Common myeloid progenitor, CD34-positive (primary cell): ENCODE results near the gene MSI2.

Experiments
- CTCF ChIA-PET: fragments of 350-600 bp; sonication (Branson Sonifier 250); formaldehyde crosslinking; loops from one replicate; lab custom pipeline; 2021; ENCODE audit warnings: antibody characterized with exemption; lab: Charles Lee
- POLR2A ChIA-PET: fragments of 350-600 bp; sonication (Branson Sonifier 250); formaldehyde crosslinking; loops from one replicate; lab custom pipeline; 2021; ENCODE audit warnings: antibody characterized with exemption; lab: Charles Lee
- DNase-seq, 3 donors: peaks; one replicate each; pipeline versions ENCODE4 v3.0.0 to v3.0.0-alpha.2; 2013
- H3K27ac ChIP-seq, 2 experiments: 1 replicate in 1 of 2; 2 replicates in 1 of 2; pipeline ENCODE4 v1.7.0; 2013; ENCODE audit warnings: inconsistent platforms in 2 of 2, low read length in 2 of 2, mild to moderate bottlenecking in 2 of 2, low read depth in 1 of 2, moderate library complexity in 1 of 2; ENCODE audit not compliant: severe bottlenecking in 2 of 2, insufficient read depth in 1 of 2, poor library complexity in 1 of 2
- H3K27me3 ChIP-seq, 5 experiments: replicated peaks in 2 of 5; 1 replicate in 3 of 5; 2 replicates in 2 of 5; pipeline versions ENCODE4 v1.6.1 to v1.7.0; 2013; ENCODE audit warnings: low read length in 4 of 5, mild to moderate bottlenecking in 2 of 5, moderate library complexity in 2 of 5, inconsistent platforms in 1 of 5; ENCODE audit not compliant: insufficient read depth in 5 of 5, control insufficient read depth in 4 of 5
- H3K36me3 ChIP-seq, 4 experiments: 1 replicate in 2 of 4; 2 replicates in 2 of 4; pipeline versions ENCODE4 v1.6.1 to v1.7.0; 2013; ENCODE audit warnings: low read length in 3 of 4, control low read depth in 1 of 4, mild to moderate bottlenecking in 1 of 4; ENCODE audit not compliant: control insufficient read depth in 4 of 4, insufficient read depth in 4 of 4
- H3K4me1 ChIP-seq, 4 experiments: 1 replicate in 3 of 4; 2 replicates in 1 of 4; pipeline versions ENCODE4 v1.6.1 to v1.7.1; 2013; ENCODE audit warnings: low read length in 3 of 4, mild to moderate bottlenecking in 3 of 4, control low read depth in 1 of 4, inconsistent platforms in 1 of 4, moderate library complexity in 1 of 4; ENCODE audit not compliant: control insufficient read depth in 4 of 4, insufficient read depth in 4 of 4; ENCODE audit errors: control extremely low read depth in 1 of 4
- H3K4me3 ChIP-seq, 7 experiments: 1 replicate in 4 of 7; 2 replicates in 3 of 7; pipeline versions ENCODE4 v1.5.1 to v1.7.0; 2013; ENCODE audit warnings: mild to moderate bottlenecking in 7 of 7, low read length in 6 of 7, moderate library complexity in 6 of 7, inconsistent platforms in 2 of 7, low read depth in 2 of 7, control low read depth in 1 of 7; ENCODE audit not compliant: insufficient read depth in 4 of 7, control insufficient read depth in 1 of 7; ENCODE audit errors: extremely low read depth in 1 of 7
- H3K9me3 ChIP-seq, 5 experiments: 1 replicate in 4 of 5; 2 replicates in 1 of 5; pipeline versions ENCODE4 v1.6.1 to v1.7.1; 2013; ENCODE audit warnings: low read length in 4 of 5, mild to moderate bottlenecking in 2 of 5, inconsistent platforms in 1 of 5, low read depth in 1 of 5, moderate library complexity in 1 of 5; ENCODE audit not compliant: control insufficient read depth in 4 of 5, insufficient read depth in 2 of 5; ENCODE audit errors: control extremely low read depth in 1 of 5
- WGBS: methylation state at CpG from one replicate; pipeline ENCODE4 v1.1.5; 2013; ENCODE audit not compliant: insufficient coverage; 5-methylcytosine and 5-hydroxymethylcytosine counted together

Gene MSI2

DNA sequence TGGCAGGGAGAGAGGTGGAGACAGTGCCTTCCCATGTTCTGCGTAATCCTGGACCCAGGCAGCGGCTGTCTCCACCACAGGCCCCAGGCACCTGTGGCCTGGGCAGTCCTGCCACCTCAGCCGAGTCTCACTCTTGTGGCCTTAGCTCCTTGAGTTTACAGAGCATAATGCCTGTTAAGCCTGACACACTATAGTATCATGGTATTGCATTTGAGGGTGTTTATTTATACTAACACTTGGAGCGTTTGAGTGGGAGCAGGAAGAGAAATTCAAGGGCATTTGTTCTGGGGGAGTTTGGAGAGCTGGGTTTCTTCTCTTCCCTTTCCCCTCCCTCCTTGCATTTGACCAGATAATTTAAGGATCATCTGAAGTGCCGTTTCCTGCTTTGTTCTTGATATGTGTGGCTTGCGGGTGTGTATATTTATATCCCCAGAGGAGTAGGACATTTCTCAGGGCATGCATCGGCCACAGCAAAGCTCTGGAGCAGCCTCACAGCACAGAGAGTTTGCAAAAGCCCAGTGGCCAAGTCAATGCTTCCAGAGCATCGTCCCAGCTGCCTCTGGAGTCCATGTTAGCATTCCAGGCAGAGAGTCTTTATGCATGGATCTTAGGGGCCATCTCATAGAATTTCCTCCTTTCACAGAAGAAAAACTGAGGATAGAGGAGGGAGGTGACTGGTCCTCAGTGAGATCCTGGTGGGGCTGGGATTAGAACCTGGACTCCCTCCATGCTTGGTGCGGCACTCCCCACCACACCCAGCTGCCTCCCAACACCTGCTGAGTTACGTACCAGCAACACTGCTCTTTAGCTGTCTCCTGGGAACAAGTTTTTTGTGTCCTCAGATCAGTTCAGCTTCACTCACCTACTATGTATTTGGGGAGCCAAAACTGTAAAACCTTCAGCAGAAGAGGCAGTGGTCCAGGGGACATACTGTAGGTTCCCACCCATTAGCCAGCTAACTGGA, 266.0 kb downstream of the MSI2 start:
- H3K9me3 ChIP-seq: no peaks in the 10 kb centered on the region
- ChIA-PET POLR2A (no interaction called here), CTCF (interaction anchor here (0.7 to 2.2 kb wide), 6 partner anchors 9 to 117 kb away, joined by 3 to 8 read pairs (median 4); no protein-coding TSS in a partner anchor)
- no peak for DNase-seq
- H3K4me1 ChIP-seq: peaks cover 2 to 56% (median 28%) of the 10 kb centered on the region in 4 experiments
- H3K4me3 ChIP-seq: no peak overlapping the region
- H3K27ac ChIP-seq: peak overlapping the region in 1 of 2 experiments; percentile 52
- peaks cover 2 to 65% (median 23%) of the 10 kb centered on the region in 4 experiments for H3K36me3 ChIP-seq
- H3K27me3 ChIP-seq: no peaks in the 10 kb centered on the region
- 84% methylated on average over 7 of the region's 10 CpGs for WGBS

DNA sequence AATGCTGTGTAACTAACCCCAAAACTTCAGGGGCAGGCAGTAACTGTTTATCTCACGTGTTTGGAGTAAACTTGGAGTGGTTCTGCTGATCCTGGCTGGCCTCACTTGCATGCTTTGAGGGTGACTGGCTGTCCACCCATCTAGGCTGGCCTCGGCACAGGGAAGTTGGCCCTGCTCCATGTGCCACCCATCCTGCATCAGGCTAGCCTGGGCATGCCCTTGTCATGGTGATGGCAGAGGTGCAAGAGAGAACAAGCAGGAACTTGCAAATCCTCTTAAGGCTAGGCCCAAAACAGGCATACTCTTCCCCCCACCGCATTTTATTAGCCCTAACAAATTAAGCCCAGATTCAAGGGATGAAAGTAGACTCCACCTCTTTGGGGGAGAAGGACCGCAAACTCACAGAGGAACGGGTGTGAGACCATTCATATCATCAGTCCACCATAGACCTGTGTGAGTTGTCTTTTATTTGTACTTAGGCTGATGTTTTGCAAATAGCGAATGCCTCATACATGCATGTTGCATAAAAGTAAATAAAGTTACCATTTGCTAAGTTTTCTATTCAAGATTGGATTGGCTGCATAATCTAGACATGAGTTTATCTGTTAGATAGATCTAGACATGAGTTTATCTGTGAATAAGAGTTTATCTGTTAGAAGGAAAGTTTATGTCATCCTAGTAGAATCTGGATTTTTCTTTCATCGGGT, 267.8 kb downstream of the MSI2 start:
- ChIA-PET POLR2A (no interaction called here), CTCF (interaction anchor here (1.6 kb wide), 1 partner anchor 21 kb away, joined by 5 read pairs; no protein-coding TSS in a partner anchor)
- H3K27me3 ChIP-seq: no peaks in the 10 kb centered on the region
- peaks cover 4 to 50% (median 13%) of the 10 kb centered on the region in 4 experiments for H3K36me3 ChIP-seq
- H3K9me3 ChIP-seq: no peaks in the 10 kb centered on the region
- H3K27ac ChIP-seq: peak overlapping the region in 1 of 2 experiments; percentile 43
- WGBS: 81% methylated on average over 4 of the region's 7 CpGs
- H3K4me1 ChIP-seq: peaks cover 2 to 64% (median 32%) of the 10 kb centered on the region in 4 experiments
- H3K4me3 ChIP-seq: no peak overlapping the region
- no peak for DNase-seq

DNA sequence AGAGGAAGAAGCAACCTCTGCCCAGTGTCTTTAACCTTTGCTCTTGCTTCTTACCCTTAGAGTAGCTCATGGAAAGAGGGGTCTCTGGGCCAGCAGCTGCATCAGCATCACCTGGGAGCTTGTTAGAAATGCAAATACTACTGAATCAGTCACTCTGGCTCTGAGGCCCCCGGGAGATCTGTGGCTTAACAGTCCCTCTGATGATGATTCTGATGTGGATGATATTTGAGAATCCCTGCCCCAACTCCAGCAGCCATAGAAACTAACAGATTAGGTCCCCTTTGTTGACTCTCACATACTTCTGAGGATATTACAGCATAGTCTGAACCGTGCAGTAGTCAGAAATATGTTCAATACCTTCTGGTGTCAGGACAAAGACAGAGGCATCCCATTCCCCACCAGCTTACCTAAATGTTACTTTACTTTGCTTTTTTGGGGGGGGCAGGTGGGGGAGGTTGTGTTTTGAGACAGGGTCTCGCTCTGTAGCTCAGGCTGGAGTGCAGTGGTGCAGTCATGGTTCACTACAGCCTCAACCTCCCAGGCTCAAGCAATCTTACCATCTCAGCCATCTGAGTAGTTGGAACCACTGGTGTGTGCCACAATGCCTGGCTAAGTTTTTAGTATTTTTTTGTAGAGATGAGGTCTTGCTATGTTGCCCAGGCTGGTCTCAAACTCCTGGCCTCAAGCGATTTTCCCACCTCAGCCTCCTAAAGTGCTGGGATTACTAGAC, 268.7 kb downstream of the MSI2 start:
- no peak for DNase-seq
- no peaks in the 10 kb centered on the region for H3K9me3 ChIP-seq
- 100% methylated on average over 2 of the region's 4 CpGs for WGBS
- H3K4me3 ChIP-seq: no peak overlapping the region
- ChIA-PET CTCF (no interaction called here), POLR2A (no interaction called here)
- no peak overlapping the region for H3K27ac ChIP-seq
- no peaks in the 10 kb centered on the region for H3K27me3 ChIP-seq
- H3K4me1 ChIP-seq: peaks cover 2 to 71% (median 39%) of the 10 kb centered on the region in 4 experiments
- peaks cover 4 to 48% (median 14%) of the 10 kb centered on the region in 4 experiments for H3K36me3 ChIP-seq

DNA sequence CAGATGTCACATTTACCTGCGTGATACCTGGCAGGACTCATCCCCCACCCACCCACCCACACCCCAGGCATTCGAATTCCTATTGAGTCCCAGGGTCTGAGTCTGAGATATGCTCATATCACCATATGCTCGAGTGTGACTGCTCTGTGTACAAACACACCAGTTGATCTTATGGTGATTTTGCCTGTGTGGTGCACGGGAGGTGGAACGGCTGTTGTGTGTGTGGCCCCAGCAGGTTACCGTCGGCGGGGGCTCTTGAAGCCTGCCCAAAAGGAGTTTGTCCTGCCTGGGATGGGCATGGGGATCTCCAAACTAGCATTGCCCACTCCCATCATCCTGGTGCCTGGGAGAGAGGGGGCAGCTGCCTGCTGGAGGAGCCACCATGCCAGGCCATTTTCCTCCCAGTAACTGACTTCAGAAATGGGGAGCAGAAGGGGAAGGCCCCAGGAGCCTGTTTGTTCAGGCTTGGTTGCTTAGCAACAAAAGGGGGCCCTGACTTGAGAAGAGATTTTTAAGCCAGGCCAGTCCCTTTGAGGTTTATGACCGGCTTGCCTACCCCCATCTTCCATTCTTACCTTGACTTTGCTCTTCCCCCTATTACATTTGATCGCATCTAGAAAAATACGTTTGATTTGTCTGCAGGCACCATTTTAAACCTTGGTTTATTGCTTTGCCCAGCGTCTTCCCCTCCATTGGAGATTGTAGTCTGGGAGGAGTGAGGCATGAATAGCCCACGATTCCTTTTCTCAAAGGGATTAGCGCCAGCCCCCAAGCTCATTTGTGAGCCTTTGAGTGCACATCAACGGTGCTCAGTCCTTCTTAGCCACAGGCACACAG, 271.1 kb downstream of the MSI2 start:
- Histone ChIP-seq H3K4me3 (no peak overlapping the region), H3K36me3 (peaks cover 4 to 58% (median 21%) of the 10 kb centered on the region in 4 experiments), H3K9me3 (no peaks in the 10 kb centered on the region), H3K4me1 (peaks cover 5 to 83% (median 47%) of the 10 kb centered on the region in 4 experiments), H3K27ac (peak overlapping the region; percentile 17 to 51), H3K27me3 (no peaks in the 10 kb centered on the region)
- ChIA-PET POLR2A (interaction anchor here (0.5 to 1.1 kb wide), 3 partner anchors 13 to 231 kb away, joined by 3 to 4 read pairs (median 3); no protein-coding TSS in a partner anchor), CTCF (interaction anchor here (1.3 kb wide), 1 partner anchor 8 kb away, joined by 3 read pairs; no protein-coding TSS in a partner anchor)
- DNase-seq: peak in 2 of 3 donors; percentile 47 to 54
- WGBS: 95% methylated on average over 10 of the region's 15 CpGs

DNA sequence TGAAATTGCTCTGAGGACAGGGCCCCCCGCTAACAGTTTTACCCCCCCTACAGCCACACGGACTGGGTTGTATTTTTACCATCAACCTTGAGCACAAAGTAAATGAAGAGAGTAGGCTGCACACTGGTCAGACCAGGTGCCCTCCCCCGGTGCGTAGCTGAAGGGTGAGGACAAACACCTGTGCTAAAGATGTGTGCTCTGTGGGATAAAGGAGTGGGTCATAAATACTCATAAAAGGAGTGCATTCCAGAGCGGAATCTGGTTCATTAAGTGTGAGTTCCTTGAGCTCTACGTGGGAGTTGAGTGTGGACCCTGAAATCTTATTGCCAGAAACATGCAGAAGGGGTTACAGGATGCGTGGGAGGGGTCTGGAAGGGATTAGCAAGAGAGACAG, 271.7 kb downstream of the MSI2 start:
- 97% methylated on average over 4 of the region's 7 CpGs for WGBS
- peaks cover 5 to 86% (median 48%) of the 10 kb centered on the region in 4 experiments for H3K4me1 ChIP-seq
- POLR2A ChIA-PET: no interaction called here
- H3K27me3 ChIP-seq: no peaks in the 10 kb centered on the region
- peaks cover 4 to 60% (median 25%) of the 10 kb centered on the region in 4 experiments for H3K36me3 ChIP-seq
- H3K27ac ChIP-seq: peak overlapping the region in 1 of 2 experiments; percentile 35
- H3K9me3 ChIP-seq: no peaks in the 10 kb centered on the region
- CTCF ChIA-PET: no interaction called here
- H3K4me3 ChIP-seq: no peak overlapping the region
- DNase-seq: no peak

DNA sequence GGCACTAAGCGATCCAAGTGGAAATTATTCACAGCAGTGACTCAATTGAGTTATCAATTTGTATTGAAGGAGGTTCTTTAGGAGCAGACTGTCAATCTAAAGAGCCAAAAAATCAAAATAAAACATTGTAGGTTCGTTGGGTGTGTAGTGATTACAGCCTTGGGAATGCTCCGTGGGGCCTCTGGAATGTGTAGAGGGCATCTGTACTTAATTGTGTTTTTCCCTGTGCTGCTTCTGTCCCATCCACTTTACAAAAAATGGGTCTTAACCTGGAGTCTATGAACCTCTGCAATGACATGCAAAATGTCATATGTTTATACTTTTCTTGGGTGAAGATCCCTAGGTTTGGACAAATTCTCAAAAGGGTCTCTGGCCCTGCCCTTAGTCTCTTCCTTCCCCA, 273.7 kb downstream of the MSI2 start:
- peaks cover 6 to 60% (median 32%) of the 10 kb centered on the region in 4 experiments for H3K36me3 ChIP-seq
- CTCF ChIA-PET: no interaction called here
- no peaks in the 10 kb centered on the region for H3K27me3 ChIP-seq
- no peak overlapping the region for H3K4me3 ChIP-seq
- 100% methylated on average over 1 of the region's 3 CpGs for WGBS
- H3K4me1 ChIP-seq: peaks cover 3 to 85% (median 35%) of the 10 kb centered on the region in 4 experiments
- no peaks in the 10 kb centered on the region for H3K9me3 ChIP-seq
- DNase-seq: no peak
- peak overlapping the region in 1 of 2 experiments; percentile 49 for H3K27ac ChIP-seq
- POLR2A ChIA-PET: no interaction called here
